Astrocyte (in vitro differentiated cells and primary cell): Measurements from ENCODE around the gene CHKA. TPM values are rescaled to one million over a fixed set of nuclear protein-coding genes. Genes with fewer than 3 reads are reported as not detected.

ENCODE experiments used
- DNase-seq: peaks from one replicate; pipeline ENCODE4 v3.0.0-alpha.2; 2010; ENCODE audit warnings: low read depth
- FAIRE-seq: peaks from 2 replicates; lab custom pipeline; 2011; peaks lifted over from hg19 to GRCh38; lab: Jason Lieb, UNC
- H2AFZ ChIP-seq: 2 replicates; pipeline ENCODE4 v1.6.0; 2012; ENCODE audit warnings: low read depth, low read length, inconsistent platforms
- H3K27ac ChIP-seq: 2 replicates; pipeline ENCODE4 v1.5.1; 2011; ENCODE audit warnings: low read depth, low read length, inconsistent platforms
- H3K27me3 ChIP-seq: 2 replicates; pipeline ENCODE4 v1.6.0; 2011; ENCODE audit warnings: low read length, inconsistent platforms; ENCODE audit not compliant: insufficient read depth
- H3K36me3 ChIP-seq: 2 replicates; pipeline ENCODE4 v1.5.1; 2011; ENCODE audit warnings: low read length, inconsistent platforms; ENCODE audit not compliant: insufficient read depth
- H3K4me1 ChIP-seq: 2 replicates; pipeline ENCODE4 v1.5.1; 2011; ENCODE audit warnings: low read length, inconsistent platforms; ENCODE audit not compliant: insufficient read depth
- H3K4me2 ChIP-seq: 2 replicates; pipeline ENCODE4 v1.6.0; 2012; ENCODE audit warnings: low read length, inconsistent platforms
- H3K4me3 ChIP-seq: 2 replicates; pipeline ENCODE4 v1.5.1; 2011; ENCODE audit warnings: low read depth, mild to moderate bottlenecking, low read length, inconsistent platforms; ENCODE audit not compliant: insufficient read depth
- H3K79me2 ChIP-seq: 2 replicates; pipeline ENCODE4 v1.6.0; 2012; ENCODE audit warnings: mild to moderate bottlenecking, low read length, inconsistent platforms; ENCODE audit not compliant: insufficient read depth
- H3K9ac ChIP-seq: 2 replicates; pipeline ENCODE4 v1.6.0; 2012; ENCODE audit warnings: mild to moderate bottlenecking, low read length, inconsistent platforms
- H3K9me3 ChIP-seq: 2 replicates; pipeline ENCODE4 v1.5.1; 2012; ENCODE audit warnings: low read depth, mild to moderate bottlenecking, low read length, inconsistent platforms; ENCODE audit not compliant: insufficient read depth
- H4K20me1 ChIP-seq: 2 replicates; pipeline ENCODE4 v1.6.0; 2012; ENCODE audit warnings: low read length, inconsistent platforms; ENCODE audit not compliant: insufficient read depth
- H3K27ac Mint-ChIP-seq: one replicate; pipeline ENCODE4 v1.8.0; 2021; ENCODE audit warnings: mild to moderate bottlenecking, mixed read lengths; ENCODE audit not compliant: unreplicated experiment
- H3K27me3 Mint-ChIP-seq: one replicate; pipeline ENCODE4 v1.8.0; 2021; ENCODE audit warnings: low read depth, mixed read lengths; ENCODE audit not compliant: unreplicated experiment
- H3K36me3 Mint-ChIP-seq: one replicate; pipeline ENCODE4 v1.8.0; 2021; ENCODE audit warnings: low read depth, mixed read lengths; ENCODE audit not compliant: unreplicated experiment
- H3K4me1 Mint-ChIP-seq: one replicate; pipeline ENCODE4 v1.8.0; 2021; ENCODE audit warnings: low read depth, mixed read lengths; ENCODE audit not compliant: unreplicated experiment
- H3K4me3 Mint-ChIP-seq: one replicate; pipeline ENCODE4 v1.8.0; 2021; ENCODE audit warnings: mild to moderate bottlenecking, moderate library complexity, mixed read lengths; ENCODE audit not compliant: unreplicated experiment
- H3K9me3 Mint-ChIP-seq: one replicate; pipeline ENCODE4 v1.8.0; 2021; ENCODE audit warnings: mild to moderate bottlenecking, mixed read lengths; ENCODE audit not compliant: unreplicated experiment
- EZH2 ChIP-seq: IDR thresholded peaks from 2 replicates; pipeline ENCODE4 v1.6.1; 2012; ENCODE audit warnings: mild to moderate bottlenecking, low read length, inconsistent platforms; ENCODE audit not compliant: insufficient read depth
- total RNA-seq: library from RNA; stranded (reverse); gene quantifications from 2 replicates; pipeline ENCODE4 v1.2.1, GENCODE V29; 2021
- TF ChIP-seq, protein P1 (sequence below): IDR thresholded peaks from 2 replicates; pipeline ENCODE4 v1.5.1; 2011; ENCODE audit warnings: low read depth, mild to moderate bottlenecking, inconsistent platforms, low read length, moderate library complexity; ENCODE audit not compliant: insufficient read depth

The CHKA gene
- total RNA-seq, 1 donor from 2014 or later: 37.7 TPM

DNA sequence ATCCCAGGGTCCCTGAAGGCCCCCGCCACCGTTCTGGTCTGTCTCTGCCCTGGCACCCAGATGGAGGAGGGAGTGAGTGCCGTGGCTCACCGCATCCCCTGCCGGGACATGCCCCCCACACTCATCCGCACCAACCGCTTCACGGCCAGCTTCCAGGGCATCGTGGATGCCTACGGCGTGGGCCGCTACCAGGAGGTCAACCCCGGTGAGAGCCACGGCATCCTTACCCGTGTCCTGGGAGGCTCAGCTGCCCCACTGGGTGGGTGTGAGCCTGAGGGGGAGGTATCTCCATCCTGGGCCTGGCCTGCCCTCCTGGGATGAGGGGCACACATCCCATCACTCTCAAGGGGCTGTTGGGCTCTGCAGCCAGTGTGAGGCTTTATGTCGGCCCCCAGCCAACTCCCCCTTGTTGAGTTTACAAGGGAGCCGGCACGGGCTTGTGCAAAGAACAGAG is 76.3 kb downstream of the CHKA start:
- Histone ChIP-seq H3K27ac (no peak overlapping the region), H3K9ac (no peak overlapping the region), H3K4me2 (no peak overlapping the region), H4K20me1 (peaks cover 34% of the 10 kb centered on the region), H3K9me3 (no peaks in the 10 kb centered on the region), H3K79me2 (peaks cover 20% of the 10 kb centered on the region), H3K4me3 (no peak overlapping the region), H3K4me1 (peaks cover 24% of the 10 kb centered on the region), H3K27me3 (no peaks in the 10 kb centered on the region), H2AFZ (no peak overlapping the region), H3K36me3 (no peaks in the 10 kb centered on the region)
- Mint-ChIP-seq H3K36me3 (peaks cover 2% of the 10 kb centered on the region), H3K9me3 (no peaks in the 10 kb centered on the region), H3K27ac (no peak overlapping the region), H3K27me3 (no peaks in the 10 kb centered on the region), H3K4me1 (peaks cover 2% of the 10 kb centered on the region), H3K4me3 (no peak overlapping the region)
- FAIRE-seq: no peak
- TF ChIP-seq EZH2: no peak
- TF ChIP-seq, protein P1, sequence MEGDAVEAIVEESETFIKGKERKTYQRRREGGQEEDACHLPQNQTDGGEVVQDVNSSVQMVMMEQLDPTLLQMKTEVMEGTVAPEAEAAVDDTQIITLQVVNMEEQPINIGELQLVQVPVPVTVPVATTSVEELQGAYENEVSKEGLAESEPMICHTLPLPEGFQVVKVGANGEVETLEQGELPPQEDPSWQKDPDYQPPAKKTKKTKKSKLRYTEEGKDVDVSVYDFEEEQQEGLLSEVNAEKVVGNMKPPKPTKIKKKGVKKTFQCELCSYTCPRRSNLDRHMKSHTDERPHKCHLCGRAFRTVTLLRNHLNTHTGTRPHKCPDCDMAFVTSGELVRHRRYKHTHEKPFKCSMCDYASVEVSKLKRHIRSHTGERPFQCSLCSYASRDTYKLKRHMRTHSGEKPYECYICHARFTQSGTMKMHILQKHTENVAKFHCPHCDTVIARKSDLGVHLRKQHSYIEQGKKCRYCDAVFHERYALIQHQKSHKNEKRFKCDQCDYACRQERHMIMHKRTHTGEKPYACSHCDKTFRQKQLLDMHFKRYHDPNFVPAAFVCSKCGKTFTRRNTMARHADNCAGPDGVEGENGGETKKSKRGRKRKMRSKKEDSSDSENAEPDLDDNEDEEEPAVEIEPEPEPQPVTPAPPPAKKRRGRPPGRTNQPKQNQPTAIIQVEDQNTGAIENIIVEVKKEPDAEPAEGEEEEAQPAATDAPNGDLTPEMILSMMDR: no peak
- DNase-seq: no peak

DNA sequence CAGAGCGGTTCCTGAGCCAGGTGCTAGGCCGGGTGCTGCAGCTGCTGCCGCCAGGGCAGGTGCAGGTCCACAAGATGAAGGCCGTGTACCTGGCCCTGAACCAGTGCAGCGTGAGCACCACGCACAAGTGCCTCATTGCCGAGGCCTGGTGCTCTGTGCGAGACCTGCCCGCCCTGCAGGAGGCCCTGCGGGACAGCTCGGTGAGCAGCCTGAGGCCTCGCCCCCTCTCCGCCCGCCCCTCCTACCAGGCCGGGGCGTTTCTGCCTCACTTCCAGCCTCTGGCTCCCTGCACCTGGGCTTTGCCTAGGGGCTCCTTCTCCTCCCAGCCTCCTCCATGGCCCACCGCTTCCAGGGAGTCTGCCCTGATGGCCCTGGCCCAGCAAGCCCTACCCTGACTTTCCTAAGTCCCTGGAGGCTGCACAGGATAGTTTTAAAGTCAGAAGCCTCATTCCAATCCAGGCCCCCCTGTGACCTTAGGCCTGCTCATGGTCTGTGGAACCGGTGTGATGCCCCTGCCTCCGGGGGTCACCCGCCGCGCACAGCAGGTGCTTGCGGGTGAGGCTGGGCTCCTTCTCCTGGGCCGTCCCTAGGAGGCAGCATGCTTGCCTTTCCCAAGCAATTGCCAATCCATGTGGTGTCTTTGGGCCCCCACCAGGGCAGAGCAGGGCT is 76.9 kb downstream of the CHKA start:
- Histone ChIP-seq H3K79me2 (peaks cover 26% of the 10 kb centered on the region), H3K9ac (no peak overlapping the region), H2AFZ (no peak overlapping the region), H3K9me3 (no peaks in the 10 kb centered on the region), H3K36me3 (no peaks in the 10 kb centered on the region), H3K4me3 (no peak overlapping the region), H3K27ac (no peak overlapping the region), H4K20me1 (peaks cover 28% of the 10 kb centered on the region), H3K4me1 (peaks cover 22% of the 10 kb centered on the region), H3K27me3 (no peaks in the 10 kb centered on the region), H3K4me2 (no peak overlapping the region)
- no peak overlapping the region for H3K27ac Mint-ChIP-seq
- no peaks in the 10 kb centered on the region for H3K9me3 Mint-ChIP-seq
- H3K36me3 Mint-ChIP-seq: peaks cover 2% of the 10 kb centered on the region
- H3K4me3 Mint-ChIP-seq: no peak overlapping the region
- FAIRE-seq: no peak
- H3K4me1 Mint-ChIP-seq: peaks cover 4% of the 10 kb centered on the region
- TF ChIP-seq, protein P1: no peak
- no peak for TF ChIP-seq EZH2
- no peak for DNase-seq
- no peaks in the 10 kb centered on the region for H3K27me3 Mint-ChIP-seq
